Panc1 (cell line): ENCODE measurements around the gene HPN. TPM values are rescaled to one million over a fixed set of nuclear protein-coding genes. Genes with fewer than 3 reads are reported as not detected.

Experiments used
- ATAC-seq: fragments of 200-7000 bp; cut with Tn5 transposase; 2 replicates; pipeline ENCODE4 v1.9.1; 2020; ENCODE audit warnings: mild to moderate bottlenecking, moderate library complexity
- BruUV-seq: library from RNA; stranded (reverse); fragments of 400-500 nt; replicated peaks from 2 replicates; lab custom pipeline; 2021; lab: Mats Ljungman, UMichigan
- CTCF ChIA-PET: fragments of 300-600 bp; sonication (Branson Sonifier 250); formaldehyde crosslinking; loops from one replicate; lab custom pipeline; 2022; ENCODE audit warnings: antibody characterized with exemption; lab: Charles Lee
- POLR2A ChIA-PET: fragments of 300-600 bp; sonication (Branson Sonifier 250); formaldehyde crosslinking; loops from one replicate; lab custom pipeline; 2022; ENCODE audit warnings: antibody characterized with exemption; lab: Charles Lee
- DNase-seq: peaks from one replicate; pipeline ENCODE4 v3.0.0-alpha.2; 2010; ENCODE audit warnings: low read depth, low spot score
- H3K27ac ChIP-seq: 2 replicates; pipeline ENCODE4 v1.5.1; 2011; ENCODE audit warnings: mild to moderate bottlenecking, low read length, inconsistent platforms
- H3K27me3 ChIP-seq: fragments of 200-500 bp; sonication (Bioruptor generic); 2 replicates; pipeline ENCODE4 v1.6.0; 2014; ENCODE audit warnings: low read length, inconsistent platforms; ENCODE audit not compliant: control insufficient read depth, insufficient read depth
- H3K36me3 ChIP-seq: fragments of 200-500 bp; sonication (Bioruptor generic); 2 replicates; pipeline ENCODE4 v1.5.1; 2014; ENCODE audit warnings: inconsistent platforms, mild to moderate bottlenecking, low read length, moderate library complexity; ENCODE audit not compliant: control insufficient read depth, insufficient read depth
- H3K4me1 ChIP-seq: 2 replicates; pipeline ENCODE4 v1.5.1; 2011; ENCODE audit warnings: inconsistent platforms, mild to moderate bottlenecking, low read length, moderate library complexity; ENCODE audit not compliant: control insufficient read depth, insufficient read depth
- H3K4me3 ChIP-seq, 2 experiments: 2 replicates each; pipeline ENCODE4 v1.5.1; 2011 to 2012; ENCODE audit warnings: low read depth in 2 of 2, low read length in 2 of 2, mild to moderate bottlenecking in 2 of 2, inconsistent platforms in 1 of 2, moderate library complexity in 1 of 2
- H3K9me3 ChIP-seq: fragments of 200-500 bp; sonication (Bioruptor generic); 2 replicates; pipeline ENCODE4 v1.5.1; 2014; ENCODE audit warnings: low read depth, mild to moderate bottlenecking, inconsistent platforms, low read length, moderate library complexity; ENCODE audit not compliant: control insufficient read depth, insufficient read depth
- CTCF ChIP-seq: fragments of 450-650 bp; IDR thresholded peaks from 2 replicates; pipeline ENCODE4 v1.5.1; 2017; ENCODE audit warnings: mild to moderate bottlenecking
- POLR2AphosphoS5 ChIP-seq: IDR thresholded peaks from 2 replicates; pipeline ENCODE4 v1.6.1; 2012; ENCODE audit warnings: mild to moderate bottlenecking, low read depth, low read length, moderate library complexity
- REST ChIP-seq, 2 experiments: IDR thresholded peaks; 2 replicates each; pipeline ENCODE4 v1.6.1; 2011 to 2012; ENCODE audit warnings: low read depth in 2 of 2, control low read depth in 1 of 2, low read length in 1 of 2, mild to moderate bottlenecking in 1 of 2, moderate library complexity in 1 of 2; ENCODE audit not compliant: insufficient read depth in 1 of 2
- SIN3A ChIP-seq: IDR thresholded peaks from 2 replicates; pipeline ENCODE4 v1.6.1; 2012; ENCODE audit warnings: low read depth, mild to moderate bottlenecking, low read length, moderate library complexity, borderline replicate concordance; ENCODE audit not compliant: insufficient read depth
- TCF7L2 ChIP-seq: IDR thresholded peaks from 2 replicates; pipeline ENCODE4 v1.6.1; 2011; ENCODE audit warnings: mild to moderate bottlenecking, low read depth, low read length, inconsistent platforms
- in situ Hi-C: cut with HindIII; loops from 2 replicates; pipeline ENCODE4 v1.10.0; 2016; ENCODE audit warnings: low sequenced_read_pairs, low pct_unique_long_range_greater_than_20kb
- intact Hi-C: fragments of 100-400 bp; cut with micrococcal nuclease; formaldehyde crosslinking; loops from one replicate; pipeline ENCODE4 v1.10.0; 2022; ENCODE audit not compliant: unreplicated experiment
- total RNA-seq: library from RNA; stranded (reverse); gene quantifications from one replicate; pipeline ENCODE4 v1.2.1, GENCODE V29; 2021; ENCODE audit not compliant: unreplicated experiment

The HPN gene
- total RNA-seq, 1 experiment from 2014 or later: 0.08 TPM

GRCh38 chr19:35018379-35018778 is 23.1 kb upstream of the HPN start:
- DNase-seq (no peak), ATAC-seq (no peak)
- H3K27me3 ChIP-seq: no peaks in the 10 kb centered on the region
- H3K4me1 ChIP-seq: no peaks in the 10 kb centered on the region
- intact Hi-C loops: no loop called here
- ChIA-PET CTCF (no interaction called here), POLR2A (no interaction called here)
- no peak overlapping the region for H3K27ac ChIP-seq
- no TSS peak for BruUV-seq
- TF ChIP-seq REST (IDR thresholded peaks at IDR 0.05; ENCODE audit: insufficient read depth in 1 of 2, low read depth in 2 of 2, low read length in 1 of 2): no peak
- no peaks in the 10 kb centered on the region for H3K36me3 ChIP-seq
- in situ Hi-C loops: no loop called here
- no peak overlapping the region for H3K4me3 ChIP-seq
- H3K9me3 ChIP-seq: no peaks in the 10 kb centered on the region

- intact Hi-C loops (no loop called here), in situ Hi-C loops (no loop called here)
- Histone ChIP-seq H3K9me3 (no peaks in the 10 kb centered on the region), H3K4me3 (no peak overlapping the region), H3K36me3 (no peaks in the 10 kb centered on the region), H3K27me3 (no peaks in the 10 kb centered on the region), H3K4me1 (no peaks in the 10 kb centered on the region), H3K27ac (no peak overlapping the region)
- TF ChIP-seq CTCF (no peak), POLR2AphosphoS5 (no peak), TCF7L2 (no peak), SIN3A (no peak), REST (IDR thresholded peaks at IDR 0.05; ENCODE audit: insufficient read depth in 1 of 2, low read depth in 2 of 2, low read length in 1 of 2) (no peak)
- DNase-seq (no peak), ATAC-seq (no peak)
- BruUV-seq: no TSS peak
- ChIA-PET POLR2A (no interaction called here), CTCF (no interaction called here)
Measured at GRCh38 chr19:35019144-35019543, 22.4 kb upstream of the HPN start.
